ENCODE measurements around the gene SNRPD3. TPM values are rescaled to one million over a fixed set of nuclear protein-coding genes. Genes with fewer than 3 reads are reported as not detected.

SNRPD3 gene
- total RNA-seq, 1 donor from 2014 or later: 59.3 TPM

DNA sequence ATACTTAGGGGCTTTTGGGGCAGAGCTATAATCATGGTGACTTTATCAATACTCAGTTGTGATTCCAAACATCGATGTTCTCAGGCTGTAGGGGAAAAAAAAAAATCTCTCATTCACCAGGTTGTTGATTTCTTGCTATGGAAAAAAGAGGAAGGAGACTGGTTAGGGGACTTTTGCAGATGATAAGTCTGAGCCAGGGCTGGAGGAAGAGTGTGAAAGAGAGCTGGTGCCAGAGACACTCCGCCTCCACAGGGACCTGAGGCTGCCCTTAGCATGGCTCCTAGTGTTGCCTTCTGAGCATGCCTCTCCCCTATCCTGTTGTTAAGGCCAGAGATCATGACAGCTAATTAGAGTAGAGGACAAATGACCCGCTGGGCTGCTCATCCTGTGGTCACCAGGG lies 43.8 kb upstream of the SNRPD3 start:
- no peak for DNase-seq (ENCODE audit: low spot score)
- Mint-ChIP-seq H3K36me3 (ENCODE audit: low read depth) (no peaks in the 10 kb centered on the region), H3K27ac (ENCODE audit: unreplicated experiment) (no peak overlapping the region), H3K4me1 (ENCODE audit: low read depth) (peaks cover 34% of the 10 kb centered on the region), H3K27me3 (ENCODE audit: low read depth) (no peaks in the 10 kb centered on the region), H3K9me3 (ENCODE audit: low read depth) (no peaks in the 10 kb centered on the region), H3K4me3 (ENCODE audit: unreplicated experiment) (no peak overlapping the region)
- TF ChIP-seq CTCF (IDR thresholded peaks at IDR 0.05): no peak

DNA sequence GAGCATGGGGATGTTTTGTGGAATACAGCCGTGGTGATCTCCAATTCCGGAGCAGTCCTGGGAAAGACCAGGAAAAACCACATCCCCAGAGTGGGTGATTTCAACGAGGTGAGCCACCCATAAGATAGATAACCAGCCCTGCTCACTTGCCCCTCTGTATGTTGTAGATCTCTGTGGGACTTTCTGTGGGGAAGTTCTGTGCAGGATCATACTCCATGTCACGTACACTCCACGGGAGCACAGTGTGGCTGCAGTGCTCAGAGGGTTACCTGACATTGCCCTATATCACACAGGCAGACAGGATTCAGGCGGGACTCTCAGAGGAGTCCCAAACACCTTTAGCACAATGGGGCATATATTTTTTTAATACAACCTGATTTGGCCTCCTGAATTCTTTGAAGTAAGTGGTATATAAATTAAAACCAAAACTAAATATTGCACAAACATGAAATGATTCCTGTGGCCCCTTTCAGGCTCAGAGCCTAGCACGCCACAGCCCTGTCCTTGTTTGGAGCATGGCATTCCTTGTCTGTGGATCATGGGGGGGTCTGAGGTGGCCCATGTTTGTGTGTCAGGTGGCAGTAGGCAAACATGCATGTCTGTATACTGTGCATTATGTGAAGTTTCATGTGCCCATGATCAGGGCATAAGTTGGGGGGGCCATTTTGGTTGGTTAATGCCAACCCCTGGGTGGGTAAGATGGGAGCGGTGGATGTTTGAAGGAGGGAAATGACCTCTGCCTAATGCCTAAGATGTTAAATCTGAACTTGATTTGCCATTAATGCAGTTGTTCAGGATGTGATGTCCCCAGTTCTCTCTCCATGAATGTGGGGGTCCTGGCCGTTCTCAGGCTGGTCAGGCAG lies 42.2 kb upstream of the SNRPD3 start:
- no peaks in the 10 kb centered on the region for H3K36me3 Mint-ChIP-seq (ENCODE audit: low read depth)
- H3K4me3 Mint-ChIP-seq (ENCODE audit: unreplicated experiment): no peak overlapping the region
- no peaks in the 10 kb centered on the region for H3K9me3 Mint-ChIP-seq (ENCODE audit: low read depth)
- peak; percentile 19 for DNase-seq (ENCODE audit: low spot score)
- H3K4me1 Mint-ChIP-seq (ENCODE audit: low read depth): peaks cover 33% of the 10 kb centered on the region
- TF ChIP-seq CTCF (IDR thresholded peaks at IDR 0.05): no peak
- no peak overlapping the region for H3K27ac Mint-ChIP-seq (ENCODE audit: unreplicated experiment)
- no peaks in the 10 kb centered on the region for H3K27me3 Mint-ChIP-seq (ENCODE audit: low read depth)

- no peak overlapping the region for H3K4me3 Mint-ChIP-seq (ENCODE audit: unreplicated experiment)
- no peak for DNase-seq (ENCODE audit: low spot score)
- no peak for TF ChIP-seq CTCF (IDR thresholded peaks at IDR 0.05)
- H3K4me1 Mint-ChIP-seq (ENCODE audit: low read depth): peaks cover 33% of the 10 kb centered on the region
- H3K9me3 Mint-ChIP-seq (ENCODE audit: low read depth): no peaks in the 10 kb centered on the region
- H3K36me3 Mint-ChIP-seq (ENCODE audit: low read depth): no peaks in the 10 kb centered on the region
- H3K27me3 Mint-ChIP-seq (ENCODE audit: low read depth): no peaks in the 10 kb centered on the region
- no peak overlapping the region for H3K27ac Mint-ChIP-seq (ENCODE audit: unreplicated experiment)
Observed at GRCh38 chr22:24514241-24515026, 41.4 kb upstream of the SNRPD3 start.

DNA sequence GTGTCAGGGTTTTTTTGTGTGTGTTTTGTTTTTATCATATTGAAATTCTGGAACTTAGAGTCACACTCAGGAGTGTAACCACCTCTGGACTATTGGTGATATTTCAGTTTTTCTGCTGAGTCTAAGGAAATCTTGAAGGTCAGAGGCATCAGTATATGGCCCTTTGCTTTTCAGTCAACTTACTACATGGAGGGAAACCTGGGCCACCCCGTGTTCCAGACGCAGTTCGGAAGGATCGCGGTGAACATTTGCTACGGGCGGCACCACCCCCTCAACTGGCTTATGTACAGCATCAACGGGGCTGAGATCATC lies 40.8 kb upstream of the SNRPD3 start:
- DNase-seq (ENCODE audit: low spot score): no peak
- TF ChIP-seq CTCF (IDR thresholded peaks at IDR 0.05): no peak
- Mint-ChIP-seq H3K4me1 (ENCODE audit: low read depth) (peaks cover 33% of the 10 kb centered on the region), H3K9me3 (ENCODE audit: low read depth) (no peaks in the 10 kb centered on the region), H3K36me3 (ENCODE audit: low read depth) (no peaks in the 10 kb centered on the region), H3K27me3 (ENCODE audit: low read depth) (no peaks in the 10 kb centered on the region), H3K27ac (ENCODE audit: unreplicated experiment) (no peak overlapping the region), H3K4me3 (ENCODE audit: unreplicated experiment) (no peak overlapping the region)

DNA sequence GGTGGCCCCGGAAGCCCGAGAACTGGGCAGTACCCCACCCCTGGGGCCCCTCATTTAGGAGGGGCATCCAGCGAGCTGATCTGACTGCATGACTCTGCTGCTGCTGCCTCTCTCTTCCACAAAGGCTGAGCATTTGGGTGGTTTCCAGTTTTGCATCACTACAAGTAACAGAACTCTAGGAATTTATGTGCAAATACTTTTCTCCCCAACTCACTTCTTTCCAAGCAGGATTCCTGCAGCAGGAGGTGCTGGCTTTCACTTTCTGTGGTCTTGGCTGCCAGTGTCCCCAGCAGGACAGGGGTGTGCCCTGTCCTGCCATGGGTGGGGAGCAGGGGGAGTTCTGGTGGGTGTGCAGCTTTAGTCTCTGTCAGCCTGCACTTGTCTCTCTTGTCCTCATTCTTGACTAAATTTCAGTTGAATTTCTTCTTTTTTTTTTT lies 39.5 kb upstream of the SNRPD3 start:
- peak; percentile 51 for TF ChIP-seq CTCF (IDR thresholded peaks at IDR 0.05)
- Mint-ChIP-seq H3K9me3 (ENCODE audit: low read depth) (no peaks in the 10 kb centered on the region), H3K36me3 (ENCODE audit: low read depth) (no peaks in the 10 kb centered on the region), H3K27ac (ENCODE audit: unreplicated experiment) (peak overlapping the region; percentile 89), H3K4me1 (ENCODE audit: low read depth) (peaks cover 22% of the 10 kb centered on the region), H3K27me3 (ENCODE audit: low read depth) (no peaks in the 10 kb centered on the region), H3K4me3 (ENCODE audit: unreplicated experiment) (peak overlapping the region; percentile 28)
- no peak for DNase-seq (ENCODE audit: low spot score)
